HG02884 (cell line): ENCODE results near the gene NUDT4.
A peak's percentile ranks its signal among the peaks of the same experiment; 100 is the strongest.
"Not testable (repeated sequence)": the region's sequence is repeated elsewhere in the genome, so short reads cannot be mapped to it uniquely, and the experiment has no call there.

Experiments
- ATAC-seq: cut with Tn5 transposase; IDR thresholded peaks from one replicate; pipeline ENCODE4 v1.9.1; 2021; ENCODE audit warnings: mild to moderate bottlenecking, moderate library complexity; ENCODE audit not compliant: unreplicated experiment

The NUDT4 gene

DNA sequence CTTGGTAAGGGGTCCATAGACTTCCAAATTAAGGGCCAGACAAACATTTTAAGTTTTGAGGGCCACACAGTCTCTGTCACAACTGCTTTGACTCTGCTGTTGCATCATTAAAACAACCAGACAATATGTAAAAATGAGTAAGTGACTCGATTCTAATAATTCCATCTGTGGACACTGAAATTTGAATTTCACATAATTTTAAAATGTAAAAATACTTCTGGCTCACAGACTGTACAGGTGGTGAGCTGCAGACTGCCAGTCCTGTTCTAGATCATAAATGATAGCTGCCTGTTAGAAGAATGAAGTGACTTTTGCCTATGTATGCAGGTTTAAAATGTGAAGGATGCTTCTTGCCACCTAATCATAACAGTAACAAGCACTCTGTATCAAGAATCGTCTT lies 15.7 kb downstream of the NUDT4 start:
- no peak for ATAC-seq

DNA sequence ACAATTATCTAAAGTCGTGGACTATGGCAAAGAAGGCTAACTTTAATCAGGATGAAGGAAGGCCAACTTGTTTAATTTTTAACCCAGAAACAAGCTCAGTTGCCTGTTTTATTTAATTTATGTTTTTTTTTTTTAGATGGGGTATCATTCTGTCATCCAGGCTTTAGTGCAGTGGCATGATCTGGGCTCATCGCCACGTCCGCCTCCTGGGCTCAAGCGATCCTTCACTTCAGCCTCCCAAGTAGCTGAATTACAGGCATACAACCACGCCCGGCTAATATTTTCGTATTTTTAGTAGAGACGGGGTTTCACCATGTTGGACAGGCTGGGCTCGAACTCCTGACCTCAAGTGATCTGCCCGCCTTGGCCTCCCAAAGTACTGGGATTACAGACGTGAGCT lies 19.7 kb downstream of the NUDT4 start:
- ATAC-seq = no peak

DNA sequence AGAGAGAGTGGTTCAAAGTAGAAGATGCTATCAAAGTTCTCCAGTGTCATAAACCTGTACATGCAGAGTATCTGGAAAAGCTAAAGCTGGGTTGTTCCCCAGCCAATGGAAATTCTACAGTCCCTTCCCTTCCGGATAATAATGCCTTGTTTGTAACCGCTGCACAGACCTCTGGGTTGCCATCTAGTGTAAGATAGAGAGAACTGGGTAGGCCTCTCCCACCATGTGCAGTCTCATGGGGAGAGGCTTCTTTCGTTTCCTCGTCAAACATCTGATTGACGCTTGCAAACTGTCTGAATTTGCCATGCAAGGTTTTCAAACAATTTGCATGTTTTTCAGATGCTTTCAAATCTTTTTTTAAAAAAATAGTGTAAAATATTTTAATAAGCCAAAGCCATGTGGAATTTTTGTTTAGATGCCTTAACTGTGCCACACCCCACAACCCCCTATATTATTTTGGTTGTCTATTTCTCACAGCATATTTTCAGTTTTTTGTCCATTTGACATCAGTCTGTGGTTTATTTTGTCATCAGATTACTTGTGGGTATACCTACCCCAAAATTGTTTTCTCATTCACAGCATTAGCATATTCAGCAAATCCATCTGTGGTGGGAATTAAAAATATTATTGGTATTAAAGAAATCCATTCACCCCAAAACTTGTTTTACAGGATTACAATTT lies 21.6 kb downstream of the NUDT4 start:
- ATAC-seq = peak; percentile 84

DNA sequence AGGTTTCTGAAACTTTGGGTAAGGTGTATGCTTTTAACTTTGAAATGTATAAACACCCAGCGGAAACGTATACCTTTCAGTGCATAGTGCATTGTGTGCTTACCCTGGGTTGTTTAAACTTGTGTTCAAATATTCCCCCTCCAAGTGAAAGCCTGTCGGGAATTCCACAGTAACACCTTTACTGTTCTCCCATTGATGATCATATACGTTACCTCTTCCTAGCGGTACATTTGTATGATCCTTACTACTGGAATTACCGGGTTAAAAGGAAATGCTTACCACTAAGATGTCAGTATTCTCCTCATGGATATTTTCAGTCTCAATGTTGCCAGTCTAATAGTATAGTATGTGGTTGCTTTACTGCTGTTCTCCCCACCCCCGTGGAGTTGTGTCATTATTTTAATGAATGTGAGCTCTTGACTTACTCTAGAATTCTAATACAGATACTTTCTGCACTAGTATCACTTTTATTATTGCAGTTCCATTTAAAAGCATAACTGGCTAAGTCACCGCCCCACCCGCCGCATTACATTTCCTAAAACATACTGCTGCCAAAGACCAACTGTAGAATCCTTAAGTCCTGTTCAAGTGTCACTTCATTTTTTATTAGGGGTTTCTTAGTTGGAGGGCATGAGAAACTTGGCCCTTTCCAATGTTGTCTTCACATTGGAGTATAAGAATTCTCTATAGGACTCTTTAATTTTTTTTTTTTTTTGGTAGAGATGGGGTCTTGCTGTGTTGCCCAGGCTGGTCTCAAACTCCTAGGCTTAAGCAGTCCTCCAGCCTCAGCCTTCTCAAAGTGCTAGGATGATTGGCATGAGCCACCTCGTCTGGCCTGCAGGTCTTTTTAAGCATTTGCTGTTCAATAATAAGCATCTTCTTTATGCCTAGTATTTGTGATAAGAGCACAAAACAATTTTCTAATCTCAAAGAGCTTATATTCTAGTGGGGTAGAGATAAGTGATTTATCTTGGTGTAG lies 24.9 kb downstream of the NUDT4 start:
- no peak for ATAC-seq

DNA sequence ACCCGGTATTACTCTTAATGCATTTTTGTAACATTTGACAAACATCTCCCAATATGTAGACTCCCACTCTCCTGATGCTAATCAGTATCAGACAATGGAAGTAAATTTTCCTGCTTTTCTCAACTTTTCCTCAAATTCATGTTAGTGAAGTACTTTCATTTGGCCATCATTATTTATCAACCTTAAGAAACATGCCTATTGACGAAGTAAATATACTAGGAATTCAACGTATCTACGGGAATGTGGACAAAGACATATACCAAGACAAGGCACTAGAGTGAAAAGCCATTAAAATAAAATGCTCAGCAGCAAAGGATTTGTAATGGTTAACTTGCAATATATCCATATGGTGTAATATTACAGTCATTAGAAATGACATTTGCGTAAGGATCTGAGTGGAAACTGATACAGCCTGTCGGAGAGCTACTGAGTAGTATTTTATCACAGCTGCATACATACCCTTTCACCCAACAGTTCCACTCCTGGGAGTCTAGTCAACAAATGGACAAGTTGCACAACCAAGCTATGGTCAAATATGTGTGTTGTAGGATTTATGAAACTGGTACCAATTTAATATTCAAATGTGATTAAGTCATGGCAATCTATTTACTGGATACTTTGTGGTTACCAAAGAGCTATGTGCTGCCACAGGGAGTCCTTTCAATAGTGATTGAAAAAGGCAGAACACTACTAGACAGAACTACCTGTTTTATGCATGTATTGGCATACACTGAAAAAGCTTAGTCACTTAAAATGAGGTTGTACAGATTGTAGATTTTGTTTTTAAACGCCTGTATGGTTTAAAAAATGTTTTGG lies 26.5 kb downstream of the NUDT4 start:
- ATAC-seq = no peak

DNA sequence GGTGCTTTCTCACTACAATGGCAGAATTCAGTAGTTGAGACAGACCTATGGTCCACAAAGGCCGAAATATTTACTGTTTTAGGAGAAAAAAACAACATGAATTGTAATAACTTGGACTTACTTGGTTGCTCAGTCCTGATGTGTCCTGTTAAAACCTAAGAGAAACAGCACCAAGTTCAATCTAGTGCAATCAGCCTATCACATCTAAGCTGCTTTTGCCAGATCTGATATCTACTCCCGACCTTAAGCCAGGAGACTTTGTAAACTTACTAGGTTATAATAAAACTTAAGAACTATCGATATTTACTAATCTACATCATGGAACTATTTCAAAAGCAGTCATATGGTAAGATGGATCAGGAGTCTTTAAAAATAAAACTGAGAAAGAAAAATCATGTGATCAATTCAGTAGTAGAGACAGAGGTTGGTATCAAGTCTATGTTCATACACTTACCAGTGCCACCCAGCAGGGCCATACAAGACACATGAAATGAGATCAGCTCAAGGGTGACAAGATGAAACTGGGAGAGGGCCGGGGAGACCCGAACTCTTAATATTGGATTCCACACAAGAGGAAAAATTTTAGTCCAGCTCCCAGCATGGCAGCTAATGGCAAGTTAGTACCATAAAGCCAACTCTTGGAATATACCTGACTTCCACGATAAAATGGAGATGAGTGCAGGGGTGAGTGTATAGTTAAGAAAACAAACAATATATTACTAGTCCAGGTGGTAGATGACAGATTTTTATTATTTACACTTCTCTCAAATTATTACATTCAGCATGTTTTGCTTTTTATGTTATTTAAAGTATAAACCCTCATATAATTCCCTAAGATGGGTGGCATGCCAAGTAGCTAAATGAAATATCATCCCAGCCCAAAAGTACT lies 27.5 kb downstream of the NUDT4 start:
- ATAC-seq = no peak

DNA sequence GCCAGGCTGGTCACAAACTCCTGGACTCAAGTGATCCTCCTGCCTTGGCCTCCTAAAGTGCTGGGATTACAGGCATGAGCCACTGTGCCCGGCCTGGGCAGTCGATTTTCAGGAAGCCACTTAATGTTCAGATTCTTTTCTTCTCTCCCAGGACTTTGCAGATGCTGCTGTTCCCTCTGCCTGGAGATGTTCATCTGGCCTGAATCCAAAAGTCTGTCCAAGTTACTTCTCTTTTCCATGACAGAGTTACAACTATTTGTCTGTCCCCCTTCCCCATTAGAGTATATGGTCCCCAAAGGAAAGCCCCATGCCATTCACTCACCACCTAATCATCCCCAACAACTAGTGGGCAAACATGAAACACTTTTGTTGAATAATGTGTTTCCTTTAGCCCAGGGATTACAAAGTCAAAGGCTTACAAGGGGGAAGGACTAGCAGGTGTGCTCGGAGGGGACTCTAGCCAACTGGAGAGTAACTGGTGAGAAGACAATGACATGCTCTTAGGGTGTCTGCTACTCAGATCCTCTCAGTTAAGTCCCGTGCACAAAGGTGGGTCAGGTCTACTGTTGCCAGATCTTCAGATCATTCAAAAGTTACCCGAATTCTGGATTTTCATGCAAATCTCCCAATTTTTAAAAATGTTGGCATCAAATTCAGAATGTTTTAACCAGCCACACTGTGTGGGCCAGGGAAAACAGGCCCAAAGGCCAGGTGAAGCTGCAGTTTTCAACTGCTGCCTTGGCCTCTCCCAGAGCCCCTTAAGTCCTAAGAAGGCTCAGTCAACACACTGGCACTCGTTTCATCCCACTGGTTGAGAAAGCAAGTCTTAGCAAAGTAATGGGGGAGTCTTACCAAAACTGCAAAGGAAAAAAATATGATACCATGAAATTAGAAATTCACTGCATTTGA lies 29.6 kb downstream of the NUDT4 start:
- no peak for ATAC-seq

DNA sequence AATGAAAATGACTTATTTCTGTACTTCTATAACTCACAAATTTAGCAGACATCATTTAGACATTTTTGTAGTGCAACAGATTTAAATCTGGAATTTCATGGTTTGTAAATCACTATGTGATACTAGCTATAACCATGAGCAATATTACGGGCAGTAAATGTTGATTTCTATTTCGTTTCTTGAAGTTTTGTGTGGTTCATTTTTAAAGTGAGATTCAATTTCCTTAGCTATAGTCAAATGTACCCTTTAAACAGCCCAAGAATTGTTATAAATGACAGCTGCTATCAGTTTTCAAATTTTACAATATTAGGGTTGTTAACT lies 30.2 kb downstream of the NUDT4 start:
- ATAC-seq = no peak

DNA sequence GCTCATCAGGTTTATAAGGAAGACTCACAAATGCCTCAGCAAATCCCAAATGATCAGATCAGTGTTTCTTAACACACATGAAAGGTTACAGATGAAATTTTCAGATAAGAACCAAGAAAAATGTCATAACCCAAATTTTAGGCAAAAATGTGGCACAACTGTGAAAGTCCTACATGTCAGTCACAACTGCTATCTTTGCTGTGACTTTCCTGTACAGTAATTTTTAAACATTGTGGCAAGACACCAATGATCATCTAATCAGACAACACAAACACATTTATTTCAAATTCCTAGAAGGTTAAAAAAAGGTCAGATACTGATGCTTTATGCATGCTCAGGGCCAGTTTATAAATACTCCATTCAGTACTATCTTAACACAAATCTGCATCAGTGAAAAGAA lies 31.1 kb downstream of the NUDT4 start:
- ATAC-seq = no peak

DNA sequence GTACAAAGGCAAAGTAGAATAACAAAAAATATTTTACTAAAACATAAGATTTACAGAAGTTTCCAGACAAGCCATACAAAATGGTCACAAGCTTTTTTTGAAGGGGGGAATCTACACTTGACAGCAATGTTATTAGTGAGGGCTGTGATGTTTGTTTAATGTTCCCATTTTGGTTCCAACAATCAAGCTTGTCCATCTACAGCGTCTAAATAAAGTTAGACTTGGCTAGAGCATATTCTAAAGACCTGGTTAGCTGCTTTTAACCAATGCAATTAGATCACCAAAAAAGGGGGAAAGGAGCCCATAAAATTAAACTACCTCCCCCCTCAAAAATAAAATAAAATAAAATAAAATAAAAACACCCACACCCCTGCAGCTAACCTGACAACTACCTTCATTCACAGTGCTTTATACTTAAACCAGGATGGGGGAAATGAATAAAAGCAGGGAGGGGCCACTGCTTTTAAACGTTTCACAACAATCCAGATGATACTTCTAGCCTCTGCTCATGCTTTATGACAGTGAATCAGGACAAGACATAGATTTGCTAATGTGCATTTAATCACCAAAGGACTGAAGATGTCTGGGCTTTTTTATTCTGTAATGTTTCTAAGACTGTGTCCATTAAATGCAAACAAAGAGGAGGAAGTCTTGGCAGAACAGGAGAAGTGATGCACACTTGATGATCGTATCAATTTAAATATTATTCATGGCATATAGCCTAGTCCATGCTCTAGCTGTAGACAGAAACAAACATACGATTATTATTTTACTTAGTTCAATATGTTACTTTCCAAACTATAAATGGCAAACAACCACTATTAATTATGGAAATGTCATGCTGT lies 31.8 kb downstream of the NUDT4 start:
- ATAC-seq = not testable (repeated sequence)

DNA sequence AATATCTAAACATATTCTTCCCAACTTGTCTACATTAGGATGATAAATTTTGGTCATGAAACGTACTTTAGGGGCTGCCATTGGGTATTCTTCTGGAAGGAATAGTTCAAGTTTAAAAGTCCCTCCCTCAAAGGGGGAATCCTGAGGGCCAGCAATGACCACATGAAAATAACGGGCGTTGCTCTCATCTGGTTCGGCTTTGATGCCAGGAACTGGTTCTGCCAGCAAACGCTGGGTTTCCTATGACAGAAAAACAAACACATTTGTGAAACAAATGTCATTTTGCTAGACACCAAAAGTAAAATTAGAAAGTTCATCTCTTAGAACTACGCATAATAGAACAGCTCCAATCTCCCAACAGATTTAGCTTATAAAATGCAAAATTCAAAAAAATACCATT lies 33.3 kb downstream of the NUDT4 start:
- not testable (repeated sequence) for ATAC-seq

DNA sequence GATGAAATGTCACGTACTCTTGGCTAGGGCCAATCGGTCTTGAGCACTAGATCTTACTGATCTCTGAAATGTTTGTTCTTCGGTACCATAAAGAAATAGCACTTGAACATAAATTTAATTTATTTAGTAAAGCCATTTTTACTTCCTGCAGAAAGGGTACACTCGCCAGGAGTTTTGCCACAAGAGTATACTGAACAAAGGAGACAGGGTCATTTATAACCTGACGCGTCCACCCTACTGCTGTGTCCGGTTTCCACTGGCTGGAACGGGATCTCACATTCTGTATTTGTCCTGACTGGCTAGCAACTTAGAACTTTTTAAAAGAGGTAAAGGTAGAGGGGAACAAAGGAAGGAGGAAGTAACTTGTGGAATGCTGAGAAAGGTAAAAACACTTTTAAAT lies 34.7 kb downstream of the NUDT4 start:
- not testable (repeated sequence) for ATAC-seq

DNA sequence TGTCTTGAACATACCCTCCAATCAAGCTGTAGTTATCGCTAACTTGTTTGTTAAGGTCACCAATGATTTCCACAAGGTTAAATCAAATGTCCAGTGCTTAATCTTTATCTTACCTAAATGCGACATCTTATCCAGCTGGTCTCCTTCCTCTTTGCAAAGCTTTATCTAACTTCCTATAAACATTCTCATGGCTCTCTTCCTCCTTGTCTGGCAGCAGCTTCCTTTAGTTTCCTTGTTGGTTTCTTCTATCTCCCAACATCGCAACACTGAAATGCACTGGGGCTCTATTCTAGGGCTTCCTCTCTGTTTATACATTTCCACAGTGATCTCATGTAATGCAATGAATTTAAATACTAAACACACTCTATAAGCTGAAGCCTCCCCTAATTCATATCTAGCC lies 35.3 kb downstream of the NUDT4 start:
- no peak for ATAC-seq

DNA sequence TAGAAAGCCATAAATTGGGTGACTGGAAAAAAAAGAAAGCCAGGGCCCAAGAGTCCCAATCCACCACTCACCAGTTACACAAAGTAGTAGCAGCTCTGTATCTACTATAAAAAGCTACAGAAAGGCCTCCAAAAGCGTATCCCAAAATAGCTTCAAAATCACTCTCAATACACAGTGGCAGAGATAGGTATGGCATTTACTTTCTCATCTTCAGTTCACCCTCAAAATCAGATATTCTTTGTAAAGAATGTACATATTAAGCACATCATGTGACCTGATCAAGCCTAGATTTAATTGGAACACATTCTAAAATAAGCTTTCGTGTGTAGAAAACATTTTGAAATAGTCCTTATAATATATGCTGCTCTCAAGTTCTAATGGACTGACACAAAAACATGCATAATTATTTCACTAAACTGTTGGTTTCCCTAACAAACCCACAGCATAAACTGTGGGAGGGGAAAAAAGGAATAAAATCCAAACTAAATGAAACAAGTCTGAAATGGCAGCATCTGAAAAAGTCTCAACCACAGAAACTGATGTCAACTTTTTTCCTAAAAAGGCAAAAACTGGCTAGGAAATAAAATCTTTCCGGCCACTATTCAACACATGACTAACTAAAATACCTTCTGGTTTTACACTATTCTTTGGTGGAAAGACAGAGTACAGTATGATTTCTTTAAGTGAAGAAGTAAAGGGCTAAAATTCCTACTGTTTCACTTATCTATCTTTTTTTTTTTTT lies 38.2 kb downstream of the NUDT4 start:
- ATAC-seq = no peak

DNA sequence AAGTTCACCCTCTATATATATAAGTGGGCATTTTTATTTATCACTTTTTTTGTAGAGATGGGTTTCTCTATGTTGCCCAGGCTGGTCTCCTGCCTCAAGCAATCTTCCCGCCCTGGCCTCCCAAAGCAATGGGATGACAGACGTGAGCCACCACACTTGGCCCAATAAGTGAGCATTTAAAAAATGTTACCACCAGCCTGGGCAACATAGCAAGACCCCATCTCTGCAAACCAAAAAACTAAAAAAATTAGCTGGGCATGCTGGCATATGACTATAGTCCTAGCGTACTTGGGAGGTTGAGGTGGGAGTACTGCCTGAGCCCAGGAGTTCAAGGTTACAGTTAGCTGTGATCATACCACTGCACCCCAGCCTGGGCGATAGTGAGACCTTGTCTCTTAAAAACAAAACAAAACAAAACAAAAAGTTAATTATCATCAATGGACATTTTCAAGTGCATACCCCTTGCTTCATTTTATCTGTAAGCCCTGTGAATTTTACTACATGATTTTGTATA lies 40.3 kb downstream of the NUDT4 start:
- no peak for ATAC-seq

DNA sequence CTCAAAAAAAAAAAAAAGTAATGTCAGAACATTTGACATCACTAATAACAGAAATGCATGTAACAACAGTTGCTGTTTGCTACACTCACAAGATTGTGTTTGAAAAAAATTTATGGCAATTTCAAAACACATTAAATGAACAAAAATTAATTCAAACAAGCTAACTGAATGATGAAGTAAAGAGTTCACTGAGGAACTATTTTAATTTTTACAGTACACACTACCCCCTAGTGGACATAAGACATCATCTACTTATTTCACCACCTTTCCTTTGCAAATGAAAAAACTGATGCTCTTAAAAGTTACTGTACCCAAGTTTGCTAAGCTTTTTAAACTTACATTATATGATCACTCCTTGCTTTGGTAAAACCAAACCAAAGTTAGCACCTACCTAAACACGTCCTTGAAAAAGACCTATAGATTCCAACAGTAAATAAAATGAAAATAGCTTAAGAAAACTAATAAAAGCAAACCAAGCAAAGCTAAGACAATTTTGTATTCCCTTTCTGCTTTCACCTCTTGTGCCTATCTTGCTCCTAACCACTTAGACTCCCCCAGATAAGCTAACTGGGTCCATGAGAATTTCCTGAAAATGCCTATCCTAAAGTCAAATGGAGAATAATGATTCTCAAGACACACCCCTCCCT lies 41.8 kb downstream of the NUDT4 start:
- ATAC-seq = no peak

DNA sequence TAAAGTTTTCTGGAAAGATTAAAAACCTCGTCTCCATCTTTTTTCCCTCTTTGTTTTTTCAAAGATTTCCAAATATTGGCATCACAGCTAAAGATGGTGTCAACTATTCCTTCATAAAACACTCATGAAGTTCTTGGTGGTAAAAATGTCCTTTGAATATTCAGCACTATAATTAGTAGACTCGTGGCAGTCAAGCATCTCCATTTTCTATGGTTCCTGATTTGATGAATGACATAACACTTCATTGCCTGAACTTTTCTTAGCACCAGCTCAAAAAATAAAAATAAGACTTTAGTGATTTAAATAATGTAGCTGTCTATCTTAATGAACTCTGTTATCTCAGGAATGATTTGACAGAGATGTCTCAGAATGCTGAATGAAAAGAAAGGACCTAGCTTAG lies 44.3 kb downstream of the NUDT4 start:
- no peak for ATAC-seq
